Medulla oblongata (tissue), 1 donor: Measurements from ENCODE around the gene ZFR2.
"Not testable (repeated sequence)": the region's sequence is repeated elsewhere in the genome, so short reads cannot be mapped to it uniquely, and the experiment has no call there.

Experiments used
- DNase-seq: peaks from one replicate; pipeline ENCODE4 v3.0.0-alpha.2; 2015; ENCODE audit errors: extremely low spot score

Gene ZFR2

DNA sequence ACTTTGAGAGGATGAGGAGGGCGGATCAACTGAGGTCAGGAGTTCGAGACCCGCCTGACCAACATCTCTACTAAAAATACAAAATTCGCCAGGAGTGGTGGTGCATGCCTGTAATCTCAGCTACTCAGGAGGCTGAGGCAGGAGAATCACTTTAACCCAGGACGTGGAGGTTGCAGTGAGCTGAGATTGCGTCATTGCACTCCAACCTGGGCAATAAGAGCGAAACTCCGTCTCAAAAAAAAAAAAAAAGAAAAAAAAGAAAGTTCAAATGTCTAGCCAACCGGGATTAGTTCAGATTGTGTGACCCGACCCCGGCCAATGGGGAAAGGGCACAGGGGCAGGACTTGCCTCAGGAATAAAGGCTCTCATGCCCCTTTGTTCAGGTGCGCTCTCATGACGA is 5.9 kb upstream of the ZFR2 start:
- not testable (repeated sequence) for DNase-seq

DNA sequence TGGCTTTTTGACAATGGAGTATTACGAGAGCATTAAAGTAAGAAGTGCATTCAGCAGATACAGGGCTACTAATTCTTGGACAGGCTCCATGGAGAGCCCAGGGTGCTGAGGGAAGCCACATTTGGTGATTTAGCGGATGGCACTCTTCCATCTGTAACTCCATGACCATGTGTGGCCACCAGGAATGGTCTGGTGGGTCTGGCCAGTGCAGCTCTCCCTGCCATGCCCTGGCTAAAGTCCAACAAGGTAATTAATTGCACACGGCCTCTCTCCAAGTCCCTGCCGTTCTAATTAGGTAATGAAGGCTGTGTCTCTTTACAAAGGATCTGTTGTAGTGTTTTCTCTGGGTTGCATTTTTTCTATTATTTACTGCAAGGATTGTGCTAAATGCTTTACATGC is 4.3 kb upstream of the ZFR2 start:
- no peak for DNase-seq

DNA sequence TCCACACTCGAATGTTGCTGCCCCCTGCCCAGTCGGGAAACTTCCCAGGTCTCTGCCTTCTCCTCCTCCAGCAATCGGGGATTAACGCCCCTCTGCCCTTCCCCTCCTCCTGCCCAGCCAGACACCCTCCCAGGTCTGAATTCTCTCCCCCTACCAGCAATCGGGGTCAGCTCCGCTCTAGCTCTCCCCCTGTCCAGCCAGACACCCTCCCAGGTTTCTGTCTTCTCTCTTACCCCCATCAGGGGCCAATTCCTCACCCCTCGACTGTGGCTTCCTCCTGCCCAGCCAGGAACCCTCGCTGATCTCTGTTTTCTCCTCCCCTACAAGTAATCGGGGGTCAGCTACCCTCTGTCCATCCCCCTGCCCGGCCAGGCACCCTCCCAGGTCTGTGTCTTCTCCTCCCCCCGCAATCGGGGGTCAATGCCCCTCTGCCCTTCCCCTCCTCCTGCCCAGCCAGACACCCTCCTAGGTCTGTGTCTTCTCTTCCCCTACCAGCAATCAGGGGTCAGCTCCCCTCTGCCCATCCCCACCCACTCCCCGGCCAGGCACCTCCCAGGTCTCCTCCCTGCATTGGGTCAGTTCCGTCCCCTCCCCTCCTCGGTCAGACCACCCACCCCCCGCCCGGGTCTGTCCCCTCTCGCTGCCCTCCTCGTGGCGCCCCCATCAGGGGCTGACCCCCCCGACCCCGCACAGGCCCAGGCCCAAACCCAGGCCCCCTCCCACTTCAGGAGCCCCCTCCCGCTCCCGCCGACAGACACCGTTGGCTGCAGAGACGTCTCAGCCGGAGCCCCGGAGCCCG is 668 bp downstream of the ZFR2 start:
- DNase-seq, result no peak

DNA sequence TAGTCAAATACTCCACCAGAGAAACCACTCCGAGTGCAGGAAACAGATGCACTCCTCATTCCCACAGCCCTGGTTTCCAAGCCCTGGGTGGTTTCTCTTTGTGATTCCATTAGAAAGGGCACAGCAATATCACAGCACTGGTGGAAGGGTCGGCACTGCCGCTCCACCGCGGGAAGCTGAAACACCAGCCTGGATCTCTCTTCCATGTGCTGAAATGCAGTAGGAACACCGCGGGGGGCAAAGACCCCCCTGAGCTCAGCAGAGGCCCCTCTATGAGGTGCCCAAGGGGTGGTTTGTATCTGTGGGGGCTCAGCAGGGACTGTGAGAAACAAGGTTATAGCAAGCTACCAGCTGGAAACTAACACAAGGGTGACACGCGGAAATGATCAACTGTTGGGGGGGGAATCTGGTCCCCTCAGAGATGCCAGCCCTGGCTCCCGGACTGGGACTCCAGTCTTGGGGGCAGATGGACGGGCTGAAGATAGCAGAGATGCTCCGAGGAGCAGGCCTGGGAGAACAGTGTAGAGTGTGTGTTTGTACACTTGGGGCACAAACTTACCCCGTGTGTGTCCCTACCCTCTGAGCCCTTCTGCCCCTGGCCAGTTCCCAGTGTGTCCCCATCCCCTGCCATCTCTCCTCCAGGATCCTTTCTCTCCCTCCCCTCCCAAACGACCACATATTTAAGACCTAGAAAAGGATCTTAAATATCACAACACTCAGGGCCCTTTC is 1.8 kb downstream of the ZFR2 start:
- no peak for DNase-seq

DNA sequence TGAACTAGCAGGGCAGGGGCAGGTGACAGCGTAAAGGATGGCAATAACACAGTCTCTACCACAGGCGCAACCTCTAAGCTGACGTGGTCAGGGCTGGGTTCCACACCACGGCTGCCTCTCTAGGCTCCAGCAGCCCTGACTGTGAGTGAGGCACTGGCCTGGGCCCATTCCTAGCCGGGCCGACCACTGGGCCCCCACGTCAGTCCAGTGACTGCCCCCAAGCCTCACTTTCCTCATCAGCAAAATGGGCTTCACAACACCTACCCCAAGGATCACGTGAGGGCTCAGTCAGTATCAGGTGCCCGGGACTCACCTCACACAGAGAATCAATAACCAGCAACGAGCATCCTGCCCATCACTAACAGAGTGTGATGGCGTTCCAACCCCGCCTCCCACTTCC is 5.2 kb downstream of the ZFR2 start:
- DNase-seq, result no peak

DNA sequence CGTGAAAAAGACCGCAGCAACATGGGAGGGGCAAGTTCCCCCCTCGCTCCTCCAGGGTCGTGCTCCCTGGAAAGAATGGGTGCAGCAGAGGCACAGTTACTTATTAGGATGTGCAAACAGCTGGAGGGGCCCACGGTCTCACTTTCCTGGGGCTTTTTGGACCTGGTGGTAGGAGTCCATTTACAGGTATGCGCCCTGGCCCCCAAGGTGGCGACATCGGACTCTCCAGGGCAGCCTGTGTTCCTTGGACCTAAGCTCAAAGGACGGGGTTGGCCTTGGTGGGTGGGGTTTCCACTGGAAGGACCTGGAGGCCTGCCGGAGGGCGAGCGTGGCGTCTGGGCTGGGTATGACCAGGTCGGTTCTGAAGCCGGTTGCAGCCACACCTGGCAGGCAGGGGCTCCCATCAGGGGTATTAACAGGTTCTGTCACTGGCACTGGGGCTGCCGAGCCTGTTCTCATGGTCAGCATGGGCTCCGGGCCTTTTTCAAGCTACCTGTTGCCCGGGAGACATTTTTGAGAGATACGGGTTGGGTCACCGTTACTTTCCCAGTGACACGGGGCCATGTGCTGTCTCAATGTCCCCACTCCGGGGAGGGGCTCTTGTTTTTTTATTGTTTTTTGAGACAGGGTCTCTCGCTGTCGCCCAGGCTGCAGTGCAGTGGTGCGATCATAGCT is 5.9 kb downstream of the ZFR2 start:
- DNase-seq, result no peak

DNA sequence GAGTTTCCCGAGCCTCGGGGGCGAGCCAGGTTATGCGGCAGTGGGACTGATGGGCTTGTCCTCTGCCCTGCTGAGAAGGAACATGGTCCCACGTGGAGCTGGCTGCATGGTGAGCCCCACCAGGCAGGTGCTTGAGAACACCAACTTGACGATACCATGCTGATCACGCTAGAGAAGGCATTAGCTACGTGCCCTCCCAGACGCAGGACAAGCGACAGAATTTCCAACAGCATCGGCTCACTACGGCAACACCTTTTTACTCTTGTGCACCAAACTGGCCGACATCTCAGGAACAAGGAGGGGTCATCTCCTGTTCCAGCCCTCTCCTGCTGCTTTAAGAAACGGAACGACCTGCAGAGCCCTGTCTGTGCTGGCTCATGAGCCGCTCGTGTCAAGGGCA is 8.3 kb downstream of the ZFR2 start:
- no peak for DNase-seq

DNA sequence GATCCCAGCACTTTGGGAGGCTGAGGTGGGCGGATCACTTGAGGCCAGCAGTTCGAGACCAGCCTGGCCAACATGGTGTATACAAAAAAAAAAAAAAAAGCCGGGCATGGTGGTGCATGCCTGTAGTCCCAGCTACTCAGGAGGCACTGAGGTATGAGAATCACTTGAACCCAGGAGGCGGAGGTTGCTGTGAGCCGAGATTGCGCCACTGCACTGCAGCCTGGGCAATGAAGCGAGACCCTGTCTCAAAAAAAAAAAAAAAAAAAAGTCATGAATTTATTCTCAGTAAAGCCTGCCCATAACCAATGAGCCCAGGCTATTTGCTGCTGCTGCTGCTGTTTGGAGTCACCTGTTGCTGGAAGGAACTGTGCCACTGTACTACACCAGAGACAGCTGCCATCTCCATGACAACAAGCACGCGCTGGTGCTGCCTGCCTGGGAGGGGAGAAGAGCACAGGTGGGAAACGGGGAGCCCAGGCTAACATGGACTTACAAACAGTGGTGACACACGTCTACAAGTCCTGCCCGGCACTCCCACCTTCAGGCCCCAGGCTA is 11.3 kb downstream of the ZFR2 start:
- no peak for DNase-seq

DNA sequence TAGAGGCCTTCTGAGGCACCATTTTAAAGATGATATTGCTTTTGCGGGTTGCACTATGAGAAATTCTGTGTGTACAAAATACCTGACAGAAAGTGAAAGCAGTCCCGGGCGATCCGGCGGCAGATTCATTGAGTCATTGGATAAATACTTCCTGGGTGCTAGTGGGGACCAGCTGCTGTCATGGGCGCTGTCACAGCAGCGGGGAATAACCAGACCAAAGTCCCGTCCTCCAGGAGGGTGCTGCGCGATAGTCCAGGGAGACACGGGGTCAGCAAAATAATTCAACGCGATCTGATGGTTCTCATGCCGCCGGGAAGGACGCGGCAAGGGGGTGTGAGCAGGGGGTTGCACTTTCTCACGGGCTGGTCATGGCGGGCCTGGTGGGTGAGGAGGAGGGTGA is 13.5 kb downstream of the ZFR2 start:
- no peak for DNase-seq

DNA sequence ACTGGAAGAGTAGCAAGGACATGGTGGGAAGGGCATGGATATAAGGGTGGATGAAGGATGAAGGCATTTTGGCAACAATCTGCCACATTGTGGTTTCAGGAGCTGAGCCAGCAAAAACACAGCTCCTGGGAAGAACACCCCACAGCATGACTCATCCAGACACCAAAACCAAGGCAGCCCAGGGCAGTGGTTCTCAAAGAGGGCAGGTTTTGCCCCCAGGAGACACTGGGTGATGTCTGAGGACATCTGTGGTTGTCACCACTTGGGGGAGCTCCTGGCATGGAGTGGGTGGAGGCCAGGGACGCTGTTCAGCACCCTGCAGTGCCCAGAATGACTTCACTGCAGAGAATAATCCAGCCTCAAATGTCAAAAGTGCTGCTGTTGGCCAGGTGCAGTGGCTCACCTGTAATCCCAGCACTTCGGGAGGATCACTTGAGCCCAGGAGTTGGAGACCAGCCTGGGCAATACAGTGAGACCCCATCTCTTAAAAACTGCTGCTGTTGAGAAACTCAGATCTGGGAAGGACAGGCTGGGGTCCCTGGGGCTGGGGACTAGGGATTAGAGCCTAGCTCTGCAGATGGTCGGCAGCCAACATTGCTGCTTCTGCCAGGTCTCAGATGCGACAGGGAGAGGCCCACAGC is 16.1 kb downstream of the ZFR2 start:
- DNase-seq, result no peak

DNA sequence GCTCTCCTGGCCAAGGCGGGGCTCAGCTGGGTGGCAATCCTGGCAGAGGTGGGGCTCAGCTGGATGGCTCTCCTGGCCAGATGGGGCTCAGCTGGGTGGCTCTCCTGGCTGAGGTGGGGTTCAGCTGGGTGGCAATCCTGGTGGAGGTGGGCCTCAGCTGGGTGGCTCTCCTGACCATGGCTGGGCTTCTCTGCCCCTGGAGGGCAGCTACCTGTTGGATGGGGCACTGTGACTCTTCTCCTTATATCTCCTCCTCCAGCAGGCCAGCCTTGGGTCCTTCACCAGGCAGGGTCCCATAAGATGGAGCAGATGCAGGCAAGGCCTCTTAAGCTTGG is 16.7 kb downstream of the ZFR2 start:
- no peak for DNase-seq

DNA sequence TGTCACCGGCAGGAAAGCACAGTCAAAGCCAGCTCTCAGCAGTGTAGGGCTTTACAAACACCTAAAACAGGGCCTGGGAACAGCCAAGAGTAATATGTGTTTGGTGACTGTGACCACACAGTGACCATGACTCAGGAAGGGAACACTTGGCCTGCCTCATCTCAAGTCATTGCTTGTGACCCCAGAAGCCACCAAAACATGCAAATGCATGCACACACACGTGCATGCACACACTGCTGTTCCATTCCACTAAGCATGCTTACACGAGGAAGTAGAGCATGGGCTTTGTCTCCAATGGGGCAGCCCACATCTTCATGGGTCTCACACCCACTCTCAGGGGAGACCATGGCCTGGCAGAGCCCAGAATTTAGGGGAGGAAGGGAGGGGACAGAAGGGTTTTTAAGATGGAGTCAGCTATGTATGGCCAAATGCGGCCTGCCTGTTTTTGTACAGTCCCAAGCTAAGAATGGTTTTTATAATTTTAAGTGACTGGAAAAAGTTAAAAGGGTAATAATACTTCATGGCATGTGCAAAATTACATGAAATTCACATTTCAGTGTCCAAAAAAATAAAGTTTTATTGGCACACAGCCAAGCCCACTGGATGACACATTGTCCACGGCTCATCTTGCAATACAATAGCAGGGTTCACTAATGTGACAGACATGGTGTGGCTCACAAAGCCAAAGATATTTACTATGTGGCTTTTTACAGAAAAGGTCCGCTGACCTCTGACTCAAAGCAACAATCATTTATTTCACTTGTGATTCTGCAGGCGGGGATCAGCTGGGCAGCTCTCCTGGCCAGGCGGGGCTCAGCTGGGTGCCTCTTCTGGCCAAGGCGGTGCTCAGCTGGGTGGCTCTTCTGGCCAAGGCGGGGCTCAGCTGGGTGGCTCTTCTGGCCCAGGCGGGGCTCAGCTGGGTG is 17.3 kb downstream of the ZFR2 start:
- DNase-seq, result no peak

DNA sequence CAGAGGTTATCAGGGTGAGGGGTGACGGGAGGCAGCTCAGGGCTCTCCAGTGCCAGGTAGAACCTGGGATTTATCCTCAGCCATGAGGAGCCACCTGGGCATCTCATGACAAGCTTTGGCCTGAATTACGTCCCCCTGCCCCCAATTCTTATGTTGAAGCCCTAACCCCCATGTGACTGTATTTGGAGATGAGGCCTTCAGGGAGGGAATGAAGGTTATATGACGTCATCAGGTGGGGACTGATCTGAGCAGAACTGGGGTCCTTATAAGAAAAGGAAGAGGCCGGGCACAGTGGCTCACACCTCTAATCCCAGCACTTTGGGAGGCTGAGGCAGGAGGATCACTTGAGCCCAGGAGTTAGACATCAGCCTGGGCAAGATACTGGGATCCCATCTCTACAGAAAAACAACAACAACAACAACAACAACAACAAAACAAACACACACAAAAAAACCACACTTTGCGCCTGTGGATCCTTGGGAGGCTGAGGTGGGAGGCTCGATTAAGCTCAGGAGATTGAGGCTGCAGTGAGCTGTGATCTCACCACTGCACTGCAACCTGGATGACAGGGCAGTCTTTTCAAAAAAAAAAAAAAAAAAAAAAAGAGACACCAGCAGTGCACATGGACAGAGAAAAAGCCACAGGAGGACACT is 18.4 kb downstream of the ZFR2 start:
- DNase-seq, result no peak

DNA sequence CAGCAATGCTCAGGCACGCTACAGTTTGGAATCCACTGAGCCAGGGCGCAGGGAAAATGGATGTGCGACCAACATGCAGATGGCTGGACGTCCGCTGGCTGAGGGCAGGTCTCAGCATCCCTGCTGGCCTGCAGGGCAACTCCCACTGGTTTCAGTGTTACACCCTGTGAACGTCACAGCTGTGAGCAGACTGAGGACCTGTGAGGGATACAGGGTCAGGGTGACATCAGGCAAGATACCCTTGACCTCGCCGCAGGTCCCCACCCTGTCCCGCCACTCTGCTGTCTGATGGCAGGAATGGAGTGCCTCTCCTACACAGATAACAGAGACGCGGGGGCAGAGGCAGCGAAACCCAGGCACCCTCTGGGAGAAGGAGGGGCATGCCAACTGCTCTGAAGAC is 19.1 kb downstream of the ZFR2 start:
- DNase-seq, result no peak

DNA sequence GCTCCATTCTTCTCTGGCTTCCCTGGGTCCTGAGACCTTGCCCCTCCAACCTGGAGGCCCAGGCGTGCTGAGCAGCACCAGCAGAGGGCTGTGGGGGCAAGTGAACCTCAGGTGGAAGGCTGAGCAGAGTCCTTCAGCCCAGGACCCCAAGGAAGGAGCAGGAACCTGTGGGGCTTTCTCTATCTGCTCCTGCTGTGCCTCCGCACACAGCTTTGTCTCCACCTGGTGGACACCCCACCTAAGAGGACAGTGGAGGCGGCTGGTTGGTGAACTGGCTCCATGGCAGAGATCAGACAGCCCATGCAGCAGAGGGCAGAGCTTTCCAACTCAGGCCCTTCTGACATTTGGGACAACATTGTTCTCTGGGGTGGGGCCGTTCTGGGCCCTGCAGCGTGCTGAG is 19.7 kb downstream of the ZFR2 start:
- DNase-seq, result no peak

DNA sequence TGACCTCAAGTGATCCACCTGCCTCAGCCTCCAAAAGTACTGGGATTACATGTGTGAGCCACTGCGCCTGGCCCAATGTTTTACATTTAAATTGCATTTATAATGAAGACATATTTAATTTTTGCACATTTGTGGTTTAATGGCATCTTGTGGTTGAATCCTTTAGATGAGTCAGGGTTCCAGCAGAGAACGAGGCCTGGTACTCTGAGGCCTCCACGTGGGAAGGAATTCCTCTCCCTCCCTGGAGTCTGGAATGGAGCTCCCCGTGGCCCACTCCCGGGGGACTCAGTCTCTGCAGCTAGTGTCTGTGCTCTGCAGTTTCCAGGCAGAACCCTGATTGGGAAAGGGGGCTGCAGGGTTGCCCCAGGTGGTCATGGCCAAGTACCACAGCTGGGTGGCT is 24.2 kb downstream of the ZFR2 start:
- no peak for DNase-seq

DNA sequence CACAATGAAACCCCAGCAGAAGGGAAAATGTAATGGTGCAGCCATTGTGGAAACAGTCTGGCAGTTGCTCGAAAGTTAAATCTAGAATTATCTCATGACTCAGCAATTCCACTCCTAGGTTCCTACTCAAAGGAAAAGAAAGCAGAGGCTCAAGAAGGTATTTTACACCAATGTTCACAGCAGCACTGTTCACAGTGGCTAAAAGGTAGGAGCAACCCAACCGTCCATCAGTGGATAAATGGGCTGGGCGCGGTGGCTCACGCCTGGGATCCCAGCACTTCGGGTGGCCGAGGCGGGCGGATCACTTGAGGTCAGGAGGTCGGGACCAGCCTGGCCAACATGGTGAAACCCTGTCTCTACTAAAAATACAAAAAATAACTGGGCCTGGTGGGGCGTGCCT is 25.9 kb downstream of the ZFR2 start:
- no peak for DNase-seq

DNA sequence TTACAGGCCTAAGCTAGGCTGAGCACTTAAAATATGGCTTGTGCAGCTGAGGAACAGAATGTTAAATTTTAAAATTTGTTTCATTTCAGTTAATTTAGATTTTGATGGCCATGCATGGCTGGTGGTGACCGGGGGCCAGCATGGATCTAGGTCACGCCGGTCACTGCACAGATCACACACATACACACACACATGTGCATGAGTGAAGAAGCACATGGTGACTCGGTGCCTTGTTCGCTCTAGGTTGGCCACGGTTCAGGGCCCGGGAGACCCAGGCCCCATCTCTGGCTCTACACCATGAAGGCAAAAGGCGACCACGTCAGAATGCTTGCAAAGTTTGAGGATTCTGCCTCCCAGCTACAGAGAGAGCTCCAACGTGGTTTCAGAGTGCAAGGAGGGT is 28.0 kb downstream of the ZFR2 start:
- no peak for DNase-seq

DNA sequence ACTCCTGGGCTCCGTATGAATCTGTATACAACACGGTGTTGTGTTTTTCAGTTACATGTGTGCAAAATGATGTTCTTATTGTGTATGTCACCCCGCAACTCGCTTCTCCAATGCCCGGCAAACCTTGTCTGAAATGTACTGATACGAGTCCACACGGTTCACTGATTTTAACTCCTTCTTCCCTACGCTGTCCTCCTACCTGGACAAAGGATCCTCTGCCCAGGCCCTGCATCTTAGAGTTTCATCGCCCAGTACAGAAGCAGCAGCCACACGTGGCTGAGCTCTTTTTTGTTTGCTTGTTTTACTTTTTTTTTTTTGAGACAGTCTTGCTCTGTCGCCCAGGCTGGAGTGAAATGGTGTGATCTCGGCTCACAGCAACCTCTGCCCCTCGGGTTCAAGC is 28.9 kb downstream of the ZFR2 start:
- DNase-seq, result no peak

DNA sequence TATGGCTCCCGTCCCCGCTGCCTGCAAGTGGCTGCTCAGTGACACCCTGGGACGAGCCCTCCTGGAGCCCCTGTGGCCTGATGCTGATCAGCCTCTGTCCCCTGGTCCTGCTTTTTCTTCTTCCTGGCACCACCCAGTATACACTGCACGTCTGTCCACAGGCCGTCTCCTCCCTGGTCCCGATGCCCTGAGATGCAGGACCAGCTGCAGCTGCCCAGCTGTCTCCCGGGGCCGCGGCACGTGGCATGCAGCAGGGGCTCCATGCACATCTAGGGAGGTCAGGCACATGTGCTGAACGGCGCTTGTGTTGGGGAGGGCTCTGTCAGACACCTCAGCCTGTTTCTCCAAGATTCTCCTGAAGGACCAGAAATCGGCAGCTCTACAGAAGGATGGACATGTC is 30.2 kb downstream of the ZFR2 start:
- DNase-seq, result no peak

DNA sequence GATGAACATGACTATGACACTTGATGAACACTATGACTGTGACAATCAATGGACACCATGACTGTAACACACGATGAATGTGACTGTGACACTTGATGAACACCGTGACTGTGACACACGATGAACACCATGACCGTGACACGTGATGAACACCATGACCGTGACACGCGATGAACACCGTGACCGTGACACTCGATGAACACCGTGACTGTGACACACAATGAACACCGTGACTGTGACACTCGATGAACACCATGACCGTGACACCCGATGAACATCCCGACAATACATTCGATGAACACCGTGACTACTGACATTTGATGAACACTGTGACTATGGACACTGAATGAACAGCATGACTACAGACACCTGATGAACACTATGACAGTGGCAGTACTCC is 30.9 kb downstream of the ZFR2 start:
- no peak for DNase-seq
